KMS-11 (cell line): ENCODE results near the gene CCDC149.

Experiments
- H2AFZ ChIP-seq: fragments of 200-600 bp; sonication (generic); 2 replicates; pipeline ENCODE4 v1.6.1; 2016; ENCODE audit warnings: antibody characterized with exemption, mixed run types, low read depth
- H3K27ac ChIP-seq: fragments of 200-600 bp; sonication (generic); 2 replicates; pipeline ENCODE4 v1.6.1; 2016; ENCODE audit warnings: mild to moderate bottlenecking, mixed run types
- H3K27me3 ChIP-seq: fragments of 200-600 bp; sonication (generic); 2 replicates; pipeline ENCODE4 v1.6.1; 2017; ENCODE audit warnings: mild to moderate bottlenecking, low read depth, mixed run types, moderate library complexity; ENCODE audit not compliant: insufficient read depth
- H3K36me3 ChIP-seq: fragments of 200-600 bp; sonication (generic); 2 replicates; pipeline ENCODE4 v1.6.1; 2017; ENCODE audit warnings: mild to moderate bottlenecking, mixed run types; ENCODE audit not compliant: insufficient read depth
- H3K4me1 ChIP-seq: fragments of 200-600 bp; sonication (generic); 2 replicates; pipeline ENCODE4 v1.6.1; 2016; ENCODE audit warnings: mild to moderate bottlenecking, low read depth, mixed run types; ENCODE audit not compliant: poor library complexity, severe bottlenecking
- H3K4me2 ChIP-seq: fragments of 200-600 bp; sonication (generic); 2 replicates; pipeline ENCODE4 v1.7.0; 2016; ENCODE audit warnings: mild to moderate bottlenecking, mixed run types
- H3K4me3 ChIP-seq: fragments of 200-600 bp; sonication (generic); IDR thresholded peaks from 2 replicates; pipeline ENCODE4 v1.6.1; 2017; ENCODE audit warnings: low read depth, low read length, mixed read lengths; ENCODE audit not compliant: insufficient read depth
- H3K79me2 ChIP-seq: fragments of 200-600 bp; sonication (generic); 2 replicates; pipeline ENCODE4 v1.6.1; 2016; ENCODE audit warnings: low read depth, mixed run types; ENCODE audit not compliant: insufficient read depth
- H3K9ac ChIP-seq: fragments of 200-600 bp; sonication (generic); 2 replicates; pipeline ENCODE4 v1.6.1; 2016; ENCODE audit warnings: mild to moderate bottlenecking, mixed run types
- H4K20me1 ChIP-seq: fragments of 200-600 bp; sonication (generic); 2 replicates; pipeline ENCODE4 v1.6.1; 2016; ENCODE audit warnings: mild to moderate bottlenecking, mixed run types; ENCODE audit not compliant: insufficient read depth
- TF ChIP-seq, protein P1 (sequence below): fragments of 200-600 bp; sonication (generic); conservative IDR thresholded peaks from 2 replicates; pipeline ENCODE4 v1.6.1; 2017; ENCODE audit warnings: low read depth, mild to moderate bottlenecking, antibody characterized with exemption, low read length, moderate library complexity, mixed read lengths

The CCDC149 gene

DNA sequence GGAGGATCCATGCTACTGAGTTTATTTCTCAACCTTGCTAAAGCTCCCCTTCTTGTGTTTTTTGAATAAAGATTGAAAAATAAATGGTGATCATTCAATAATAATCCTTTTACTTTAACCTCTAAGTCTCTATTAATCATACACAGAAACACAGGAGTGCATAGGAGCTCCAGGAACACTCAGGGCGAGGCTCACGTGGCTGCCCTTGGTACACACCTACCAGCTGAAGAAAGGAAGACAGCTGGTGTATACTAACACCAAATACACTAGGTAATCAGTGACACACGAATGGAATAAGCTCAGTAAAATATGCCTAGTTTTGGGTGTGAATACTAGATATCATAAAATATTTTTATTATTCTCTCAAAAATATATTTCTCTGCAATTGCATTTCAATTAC lies 26.2 kb downstream of the CCDC149 start:
- Histone ChIP-seq H3K4me2 (no peak overlapping the region), H3K4me1 (no peaks in the 10 kb centered on the region), H3K36me3 (no peaks in the 10 kb centered on the region), H2AFZ (no peak overlapping the region), H3K27me3 (no peaks in the 10 kb centered on the region), H3K79me2 (no peaks in the 10 kb centered on the region), H3K4me3 (no peak overlapping the region), H3K27ac (no peak overlapping the region), H3K9ac (no peak overlapping the region), H4K20me1 (no peaks in the 10 kb centered on the region)
- TF ChIP-seq, protein P1, sequence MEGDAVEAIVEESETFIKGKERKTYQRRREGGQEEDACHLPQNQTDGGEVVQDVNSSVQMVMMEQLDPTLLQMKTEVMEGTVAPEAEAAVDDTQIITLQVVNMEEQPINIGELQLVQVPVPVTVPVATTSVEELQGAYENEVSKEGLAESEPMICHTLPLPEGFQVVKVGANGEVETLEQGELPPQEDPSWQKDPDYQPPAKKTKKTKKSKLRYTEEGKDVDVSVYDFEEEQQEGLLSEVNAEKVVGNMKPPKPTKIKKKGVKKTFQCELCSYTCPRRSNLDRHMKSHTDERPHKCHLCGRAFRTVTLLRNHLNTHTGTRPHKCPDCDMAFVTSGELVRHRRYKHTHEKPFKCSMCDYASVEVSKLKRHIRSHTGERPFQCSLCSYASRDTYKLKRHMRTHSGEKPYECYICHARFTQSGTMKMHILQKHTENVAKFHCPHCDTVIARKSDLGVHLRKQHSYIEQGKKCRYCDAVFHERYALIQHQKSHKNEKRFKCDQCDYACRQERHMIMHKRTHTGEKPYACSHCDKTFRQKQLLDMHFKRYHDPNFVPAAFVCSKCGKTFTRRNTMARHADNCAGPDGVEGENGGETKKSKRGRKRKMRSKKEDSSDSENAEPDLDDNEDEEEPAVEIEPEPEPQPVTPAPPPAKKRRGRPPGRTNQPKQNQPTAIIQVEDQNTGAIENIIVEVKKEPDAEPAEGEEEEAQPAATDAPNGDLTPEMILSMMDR: no peak

DNA sequence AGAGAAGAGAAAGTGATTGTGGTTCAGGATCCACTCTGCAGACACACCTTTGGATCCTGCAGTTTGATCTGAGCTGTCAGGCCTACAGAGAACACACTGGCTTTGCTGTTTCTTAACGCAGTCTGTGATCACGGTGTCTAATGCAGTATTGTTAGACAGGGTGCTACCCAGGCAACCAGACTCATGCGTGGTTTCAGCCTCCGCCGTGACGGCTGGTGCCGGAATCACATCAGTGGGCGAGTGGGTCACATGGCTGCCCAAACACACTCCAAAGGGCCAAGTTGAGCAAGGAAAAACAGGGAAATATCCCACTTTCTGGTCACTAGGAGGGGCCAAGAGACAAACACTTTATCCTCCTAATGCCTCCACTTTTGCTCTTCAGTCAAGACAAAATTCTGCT lies 27.5 kb downstream of the CCDC149 start:
- H3K9ac ChIP-seq: no peak overlapping the region
- H3K27me3 ChIP-seq: no peaks in the 10 kb centered on the region
- H3K4me1 ChIP-seq: no peaks in the 10 kb centered on the region
- H3K27ac ChIP-seq: no peak overlapping the region
- H4K20me1 ChIP-seq: no peaks in the 10 kb centered on the region
- no peak overlapping the region for H2AFZ ChIP-seq
- no peak overlapping the region for H3K4me3 ChIP-seq
- no peaks in the 10 kb centered on the region for H3K36me3 ChIP-seq
- TF ChIP-seq, protein P1: no peak
- H3K4me2 ChIP-seq: no peak overlapping the region
- no peaks in the 10 kb centered on the region for H3K79me2 ChIP-seq

DNA sequence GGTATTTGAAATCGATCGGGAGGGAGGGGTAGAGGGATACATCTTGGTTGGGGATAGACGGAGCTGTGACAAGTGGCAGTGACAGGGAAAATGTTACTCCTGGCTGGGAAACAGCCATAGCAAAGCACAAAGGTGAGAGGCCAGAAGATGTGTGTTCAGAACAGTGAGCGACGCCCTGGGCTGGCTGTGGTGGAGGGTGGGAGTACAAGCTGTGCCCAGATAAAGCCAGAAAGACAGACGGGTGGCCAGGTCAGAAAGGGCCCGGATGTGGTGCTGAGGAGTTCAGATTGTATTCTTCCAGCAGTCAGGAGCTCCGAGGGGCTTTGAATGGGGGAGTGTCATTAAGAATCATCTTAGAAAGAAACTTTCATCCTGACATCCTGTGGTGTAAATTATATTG lies 27.9 kb downstream of the CCDC149 start:
- Histone ChIP-seq H2AFZ (no peak overlapping the region), H3K27me3 (no peaks in the 10 kb centered on the region), H3K4me3 (no peak overlapping the region), H3K9ac (no peak overlapping the region), H3K36me3 (no peaks in the 10 kb centered on the region), H3K79me2 (no peaks in the 10 kb centered on the region), H4K20me1 (no peaks in the 10 kb centered on the region), H3K4me2 (no peak overlapping the region), H3K4me1 (no peaks in the 10 kb centered on the region), H3K27ac (no peak overlapping the region)
- TF ChIP-seq, protein P1: no peak

DNA sequence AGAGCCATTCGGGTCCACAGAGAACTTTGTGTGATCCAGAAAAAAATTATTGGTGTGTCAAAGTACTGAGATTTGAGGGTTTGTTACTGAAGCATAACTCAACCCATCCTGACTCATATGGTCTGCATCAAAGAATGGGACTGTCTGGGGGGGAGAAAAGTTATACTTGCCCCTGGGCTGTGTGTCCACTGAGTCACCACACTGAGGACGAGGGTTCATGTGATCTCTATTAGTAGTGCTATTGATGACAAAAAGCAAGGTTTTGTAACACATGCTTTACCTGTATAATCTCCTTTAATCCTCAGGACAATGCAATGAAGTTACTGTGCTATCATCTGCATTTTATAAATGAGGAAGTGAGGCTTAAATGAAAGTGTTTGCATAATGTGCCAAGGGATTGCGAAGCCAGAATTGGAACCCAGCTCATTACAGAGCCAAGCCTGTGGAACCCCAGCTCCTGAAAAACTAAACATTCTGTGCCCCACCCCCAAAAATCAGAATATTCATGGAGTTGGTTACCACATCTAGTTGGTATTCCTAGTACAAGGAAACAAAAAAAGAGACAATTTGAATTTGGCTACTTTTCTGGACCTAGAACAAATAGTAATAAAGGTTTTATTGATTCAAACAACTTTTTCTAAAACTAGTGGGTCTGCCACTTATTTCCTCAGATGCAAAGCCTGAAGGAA lies 31.2 kb downstream of the CCDC149 start:
- TF ChIP-seq, protein P1: no peak
- no peak overlapping the region for H3K27ac ChIP-seq
- H3K36me3 ChIP-seq: no peaks in the 10 kb centered on the region
- no peak overlapping the region for H3K4me3 ChIP-seq
- no peaks in the 10 kb centered on the region for H3K4me1 ChIP-seq
- H3K9ac ChIP-seq: no peak overlapping the region
- no peak overlapping the region for H3K4me2 ChIP-seq
- no peak overlapping the region for H2AFZ ChIP-seq
- H4K20me1 ChIP-seq: no peaks in the 10 kb centered on the region
- no peaks in the 10 kb centered on the region for H3K27me3 ChIP-seq
- H3K79me2 ChIP-seq: no peaks in the 10 kb centered on the region
